ENCODE data around the gene HNRNPC.

Gene HNRNPC

GRCh38 chr14:21244544-21244943, 24.7 kb downstream of the HNRNPC start:
- DNase-seq (ENCODE audit: low read depth): no peak
- no peak overlapping the region for H3K4me3 ChIP-seq (ENCODE audit: low read depth, low read length)
- in situ Hi-C loops (cut with HindIII; ENCODE audit: low sequenced_read_pairs): no loop called here
- no peak for TF ChIP-seq CTCF (IDR thresholded peaks at IDR 0.05; ENCODE audit: low read depth, low read length, missing control alignments)

- TF ChIP-seq CTCF (IDR thresholded peaks at IDR 0.05; ENCODE audit: low read depth, low read length, missing control alignments): peak; percentile 22
- no peak overlapping the region for H3K4me3 ChIP-seq (ENCODE audit: low read depth, low read length)
- peak; percentile 24 for DNase-seq (ENCODE audit: low read depth)
- in situ Hi-C loops (cut with HindIII; ENCODE audit: low sequenced_read_pairs): no loop called here
Measured at GRCh38 chr14:21241218-21241819, 27.9 kb downstream of the HNRNPC start.

GRCh38 chr14:21240417-21240816, 28.8 kb downstream of the HNRNPC start:
- no peak for DNase-seq (ENCODE audit: low read depth)
- no peak overlapping the region for H3K4me3 ChIP-seq (ENCODE audit: low read depth, low read length)
- in situ Hi-C loops (cut with HindIII; ENCODE audit: low sequenced_read_pairs): no loop called here
- no peak for TF ChIP-seq CTCF (IDR thresholded peaks at IDR 0.05; ENCODE audit: low read depth, low read length, missing control alignments)

- DNase-seq (ENCODE audit: low read depth): no peak
- no peak for TF ChIP-seq CTCF (IDR thresholded peaks at IDR 0.05; ENCODE audit: low read depth, low read length, missing control alignments)
- H3K4me3 ChIP-seq (ENCODE audit: low read depth, low read length): no peak overlapping the region
- in situ Hi-C loops (cut with HindIII; ENCODE audit: low sequenced_read_pairs): no loop called here
Measured at GRCh38 chr14:21238823-21239518, 30.3 kb downstream of the HNRNPC start.

GRCh38 chr14:21236948-21237797, 32.1 kb downstream of the HNRNPC start:
- in situ Hi-C loops (cut with HindIII; ENCODE audit: low sequenced_read_pairs): no loop called here
- DNase-seq (ENCODE audit: low read depth): no peak
- no peak overlapping the region for H3K4me3 ChIP-seq (ENCODE audit: low read depth, low read length)
- no peak for TF ChIP-seq CTCF (IDR thresholded peaks at IDR 0.05; ENCODE audit: low read depth, low read length, missing control alignments)

- no peak for DNase-seq (ENCODE audit: low read depth)
- H3K4me3 ChIP-seq (ENCODE audit: low read depth, low read length): no peak overlapping the region
- in situ Hi-C loops (cut with HindIII; ENCODE audit: low sequenced_read_pairs): no loop called here
- no peak for TF ChIP-seq CTCF (IDR thresholded peaks at IDR 0.05; ENCODE audit: low read depth, low read length, missing control alignments)
Measured at GRCh38 chr14:21234112-21234511, 35.1 kb downstream of the HNRNPC start.

Data from astrocyte of the cerebellum (primary cell).